C4-2B (cell line): Measurements from ENCODE around the gene RIMBP2.

ENCODE experiments used
- CTCF ChIP-seq: fragments of 450-650 bp; conservative IDR thresholded peaks from 2 replicates; pipeline ENCODE4 v1.5.1; 2017; ENCODE audit warnings: mild to moderate bottlenecking
- ZFX ChIP-seq: fragments of 450-650 bp; IDR thresholded peaks from 2 replicates; pipeline ENCODE4 v1.6.1; 2017

DNA sequence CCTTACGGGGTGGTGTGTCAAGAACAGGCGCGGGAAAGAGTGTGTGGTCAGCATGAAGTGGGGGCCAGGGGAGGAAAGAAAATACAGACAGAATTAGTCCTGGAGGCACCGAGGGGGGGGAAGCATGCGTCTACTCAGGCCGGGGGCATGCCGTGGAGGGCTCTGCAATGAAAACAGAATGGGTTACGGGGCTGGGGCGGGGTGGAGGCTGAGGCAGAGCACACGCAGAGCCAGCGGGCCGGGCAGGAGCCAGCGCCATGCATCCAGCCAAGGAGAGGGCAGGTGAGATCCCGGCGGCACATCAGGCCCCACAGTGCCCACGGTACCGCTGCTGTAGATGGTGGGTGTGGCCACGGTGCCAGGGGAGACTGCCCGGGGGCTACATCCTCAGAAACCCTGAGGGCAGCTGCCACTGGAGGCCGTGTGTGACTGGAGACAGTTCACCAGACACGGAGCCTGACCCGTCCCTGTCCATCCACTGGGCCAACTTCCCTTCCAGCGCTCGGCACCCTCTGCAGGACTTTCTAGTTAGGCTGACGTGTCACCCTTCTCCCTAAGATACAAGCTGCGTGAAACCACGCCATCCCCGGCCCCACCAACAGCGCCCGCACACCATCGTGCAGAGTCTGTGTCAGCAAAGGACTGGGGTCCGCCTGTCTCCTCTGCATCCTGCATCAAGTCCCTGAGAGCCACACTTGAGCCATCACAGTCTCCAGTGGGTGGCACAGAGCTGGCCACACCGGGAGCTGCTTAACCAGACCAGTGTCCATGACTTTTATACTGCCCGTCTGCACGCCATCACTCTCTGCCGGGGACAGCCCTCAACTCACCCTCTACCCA lies 291.0 kb downstream of the RIMBP2 start:
- no peak for TF ChIP-seq CTCF
- TF ChIP-seq ZFX, result no peak
